ENCODE data around the gene PSMF1. TPM values are rescaled to one million over a fixed set of nuclear protein-coding genes. Genes with fewer than 3 reads are reported as not detected.

Gene PSMF1
- total RNA-seq, 1 experiment from 2014 or later, result 90.8 TPM

- H2BK12ac ChIP-seq (ENCODE audit: insufficient read length, low read depth, low read length), result no peak overlapping the region
- H3K36me3 Mint-ChIP-seq (ENCODE audit: insufficient read depth in 1 of 3, low read depth in 3 of 3), result no peaks in the 10 kb centered on the region
- H3K27me3 Mint-ChIP-seq (ENCODE audit: low read depth), result peaks cover 21% of the 10 kb centered on the region
- no peaks in the 10 kb centered on the region for H3K23me2 ChIP-seq (ENCODE audit: insufficient read length, low read depth, low read length, poor library complexity, severe bottlenecking)
- no peak overlapping the region for H2BK5ac ChIP-seq (ENCODE audit: insufficient read length, low read length)
- H3K27me3 ChIP-seq (ENCODE audit: insufficient read depth, low read length), result peaks cover 3% of the 10 kb centered on the region; the same call in 1 of the 2 replicates
- H4K91ac ChIP-seq (ENCODE audit: insufficient read length, low read depth, low read length), result no peak overlapping the region
- no peak overlapping the region for H4K8ac ChIP-seq (replicated peaks; ENCODE audit: insufficient read length, low read depth, low read length)
- no peaks in the 10 kb centered on the region; a peak in 1 of 4 replicates for H3K4me1 Mint-ChIP-seq
- no CpG with 5 or more reads among the region's 7 CpGs for WGBS (ENCODE audit: extremely low coverage, insufficient read length, low lambda C conversion rate)
- no peak overlapping the region for H2BK20ac ChIP-seq (ENCODE audit: low read depth, low read length, poor library complexity, severe bottlenecking)
- no peak for DNase-seq
- H3K9ac ChIP-seq (ENCODE audit: extremely low read depth, insufficient read length, low read length), result no peak overlapping the region
- no peak overlapping the region for H3K4me2 ChIP-seq (ENCODE audit: insufficient read depth, insufficient read length, low read length)
- no peak overlapping the region for H3K23ac ChIP-seq (ENCODE audit: insufficient read length, low read depth, low read length)
- TF ChIP-seq CTCF (conservative IDR thresholded peaks at IDR 0.05), result no peak
- H3K27ac ChIP-seq (ENCODE audit: insufficient read length, low read depth, low read length), result no peak overlapping the region
- no peaks in the 10 kb centered on the region for H3K4me1 ChIP-seq (ENCODE audit: insufficient read depth, low read length)
- H2AK5ac ChIP-seq (ENCODE audit: insufficient read length, low read length), result no peak overlapping the region
- no peaks in the 10 kb centered on the region for H3K9me3 ChIP-seq (ENCODE audit: control insufficient read depth, low read depth, low read length)
- H3K4ac ChIP-seq (ENCODE audit: low read depth, low read length), result no peak overlapping the region
- no peaks in the 10 kb centered on the region for H3K79me1 ChIP-seq (ENCODE audit: insufficient read depth, low read depth, low read length, poor library complexity, severe bottlenecking)
- no peak overlapping the region for H3K4me3 Mint-ChIP-seq
- no peak overlapping the region for H3T11ph ChIP-seq (ENCODE audit: low read length)
- no peak overlapping the region for H3K27ac Mint-ChIP-seq
- H3K14ac ChIP-seq (ENCODE audit: insufficient read depth, low read length), result no peak overlapping the region
- no peak overlapping the region for H2BK120ac ChIP-seq (ENCODE audit: low read depth, low read length, poor library complexity, severe bottlenecking)
- no peak overlapping the region for H3K18ac ChIP-seq (ENCODE audit: insufficient read length, low read depth, low read length)
- no peak overlapping the region for H2AFZ ChIP-seq (ENCODE audit: low read length)
- no peak overlapping the region for H3K56ac ChIP-seq (ENCODE audit: insufficient read length, low read depth, low read length)
- H3K9me3 Mint-ChIP-seq, result peaks cover 0 to 3% of the 10 kb centered on the region in 2 experiments; a peak in 1 of 5 replicates
- H4K5ac ChIP-seq (ENCODE audit: insufficient read length, low read depth, low read length), result no peak overlapping the region
- H2BK15ac ChIP-seq (ENCODE audit: low read depth, low read length), result no peak overlapping the region
- H4K20me1 ChIP-seq (ENCODE audit: control insufficient read depth, insufficient read depth, insufficient read length), result no peaks in the 10 kb centered on the region
- no peaks in the 10 kb centered on the region for H3K79me2 ChIP-seq (ENCODE audit: insufficient read depth, low read length)
Measured at GRCh38 chr20:1199212-1199873, 80.9 kb downstream of the PSMF1 start.
